GM18858 (cell line): Measurements from ENCODE around the gene FALEC.
A peak's percentile ranks its signal among the peaks of the same experiment; 100 is the strongest.

Experiments used
- ATAC-seq: cut with Tn5 transposase; IDR thresholded peaks from one replicate; pipeline ENCODE4 v1.9.1; 2021; ENCODE audit not compliant: unreplicated experiment

Gene FALEC

GRCh38 chr1:150515328-150516049, at the start of gene FALEC:
Gene FALEC, plus strand, starts transcription at chr1:150515752.
- peak; percentile 81 for ATAC-seq

GRCh38 chr1:150466964-150467363, 48.6 kb upstream of the FALEC start:
- no peak for ATAC-seq

- no peak for ATAC-seq
These were observed 46.3 kb upstream of the FALEC start for GRCh38 chr1:150469291-150469690.

GRCh38 chr1:150472601-150473200, 42.9 kb upstream of the FALEC start:
- ATAC-seq: no peak

- ATAC-seq: no peak
These were observed 41.9 kb upstream of the FALEC start for GRCh38 chr1:150473659-150474058.

- ATAC-seq: no peak
These were observed 40.7 kb upstream of the FALEC start for GRCh38 chr1:150474869-150475268.

GRCh38 chr1:150476754-150477153, 38.8 kb upstream of the FALEC start:
- ATAC-seq: no peak

- ATAC-seq: no peak
These were observed 38.2 kb upstream of the FALEC start for GRCh38 chr1:150477320-150477719.

- no peak for ATAC-seq
These were observed 37.8 kb upstream of the FALEC start for GRCh38 chr1:150477733-150478132.

GRCh38 chr1:150479370-150479769, 36.2 kb upstream of the FALEC start:
- no peak for ATAC-seq

GRCh38 chr1:150479927-150480352, 35.6 kb upstream of the FALEC start:
- no peak for ATAC-seq

- no peak for ATAC-seq
These were observed 31.1 kb upstream of the FALEC start for GRCh38 chr1:150484431-150484830.

- ATAC-seq: no peak
These were observed 30.7 kb upstream of the FALEC start for GRCh38 chr1:150484861-150485260.

- ATAC-seq: peak; percentile 98
These were observed 28.4 kb upstream of the FALEC start, which contains the start of gene TARS2 for GRCh38 chr1:150486966-150487762. Gene TARS2, plus strand, starts transcription at chr1:150487419. Its CDS starts 32 bp downstream, at chr1:150487451.

GRCh38 chr1:150487763-150488115, 27.8 kb upstream of the FALEC start:
- no peak for ATAC-seq

GRCh38 chr1:150493175-150493574, 22.4 kb upstream of the FALEC start:
- no peak for ATAC-seq

GRCh38 chr1:150498342-150498741, 17.2 kb upstream of the FALEC start:
- no peak for ATAC-seq

- no peak for ATAC-seq
These were observed 10.1 kb upstream of the FALEC start for GRCh38 chr1:150505431-150505830.

- no peak for ATAC-seq
These were observed 7.4 kb upstream of the FALEC start, which contains the start of gene ECM1 for GRCh38 chr1:150507912-150508864. Gene ECM1, plus strand, starts transcription at chr1:150508109. Its CDS starts 101 bp downstream, at chr1:150508210.

GRCh38 chr1:150508982-150509381, 6.6 kb upstream of the FALEC start:
- no peak for ATAC-seq

- ATAC-seq: no peak
These were observed 4.0 kb upstream of the FALEC start for GRCh38 chr1:150511551-150511950.
